HepG2 (cell line): ENCODE results near the gene ABCB9. TPM values are rescaled to one million over a fixed set of nuclear protein-coding genes. Genes with fewer than 3 reads are reported as not detected.

Experiments
- ATAC-seq: fragments of 200-7000 bp; cut with Tn5 transposase; 3 replicates; pipeline ENCODE4 v1.9.1; 2020; ENCODE audit warnings: mild to moderate bottlenecking, moderate library complexity
- BruUV-seq: library from RNA; stranded (reverse); fragments of 400-500 nt; replicated peaks from 2 replicates; lab custom pipeline; 2021; lab: Mats Ljungman, UMichigan
- CTCF ChIA-PET: fragments of 300-600 bp; formaldehyde crosslinking; extraction: SDS; loops from one replicate; lab custom pipeline; 2021; ENCODE audit warnings: low total read pairs, inconsistent platforms, low intra/inter-chr PET ratio; lab: Yijun Ruan, JAX
- POLR2A ChIA-PET: fragments of 350-600 bp; sonication (Branson Sonifier 250); formaldehyde crosslinking; loops from one replicate; lab custom pipeline; 2020; ENCODE audit warnings: antibody characterized with exemption, inconsistent platforms; lab: Yijun Ruan, JAX
- DNase-seq: peaks from one replicate; pipeline ENCODE4 v3.0.0-alpha.2; 2015; ENCODE audit warnings: low spot score
- FAIRE-seq: peaks from 3 replicates; lab custom pipeline; 2011; peaks lifted over from hg19 to GRCh38; lab: Jason Lieb, UNC
- H2AFZ ChIP-seq: one replicate; pipeline ENCODE4 v1.6.1; 2011; ENCODE audit warnings: low read length, inconsistent platforms
- H3K27ac ChIP-seq: fragments of 300-600 bp; 3 replicates; pipeline ENCODE4 v1.8.0; 2011; ENCODE audit warnings: mixed run types, mild to moderate bottlenecking, mixed read lengths, low read length, inconsistent platforms; ENCODE audit not compliant: insufficient read depth; ENCODE audit errors: extremely low read length
- H3K27me3 ChIP-seq, 2 experiments: fragments of 200-600 bp in 1 of 2; 2 replicates in 1 of 2; 3 replicates in 1 of 2; pipeline versions ENCODE4 v1.6.0 to v1.8.0; 2011; ENCODE audit warnings: low read length in 2 of 2, mild to moderate bottlenecking in 2 of 2, moderate library complexity in 2 of 2, inconsistent platforms in 1 of 2; ENCODE audit not compliant: insufficient read depth in 2 of 2, control insufficient read depth in 1 of 2
- H3K36me3 ChIP-seq, 2 experiments: fragments of 200-600 bp in 1 of 2; replicated peaks in 1 of 2; 2 replicates in 1 of 2; 3 replicates in 1 of 2; pipeline versions ENCODE4 v1.5.1 to v1.8.0; 2011; ENCODE audit warnings: low read length in 2 of 2, inconsistent platforms in 1 of 2; ENCODE audit not compliant: insufficient read depth in 2 of 2, control insufficient read depth in 1 of 2
- H3K4me1 ChIP-seq: 2 replicates; pipeline ENCODE4 v1.5.1; 2012; ENCODE audit warnings: low read length, inconsistent platforms; ENCODE audit not compliant: insufficient read depth
- H3K4me2 ChIP-seq: 2 replicates; pipeline ENCODE4 v1.6.0; 2011; ENCODE audit warnings: low read depth, low read length, inconsistent platforms
- H3K4me3 ChIP-seq, 3 experiments: fragments of 200-600 bp in 1 of 3; sonication (generic), shearing (Covaris generic) in 1 of 3; replicated peaks in 1 of 3; 2 replicates each; pipeline ENCODE4 v1.5.1; 2011 to 2016; ENCODE audit warnings: low read length in 3 of 3, inconsistent platforms in 2 of 3, low read depth in 2 of 3, mild to moderate bottlenecking in 2 of 3, control low read depth in 1 of 3, mixed read lengths in 1 of 3; ENCODE audit not compliant: insufficient read depth in 1 of 3
- H3K79me2 ChIP-seq: one replicate; pipeline ENCODE4 v1.6.1; 2011; ENCODE audit warnings: low read length, inconsistent platforms; ENCODE audit not compliant: insufficient read depth
- H3K9ac ChIP-seq: 2 replicates; pipeline ENCODE4 v1.6.0; 2011; ENCODE audit warnings: mild to moderate bottlenecking, low read depth, low read length, inconsistent platforms; ENCODE audit not compliant: insufficient read depth
- H3K9me3 ChIP-seq: 2 replicates; pipeline ENCODE4 v1.5.1; 2012; ENCODE audit warnings: mild to moderate bottlenecking, low read length
- H4K20me1 ChIP-seq: 2 replicates; pipeline ENCODE4 v1.6.0; 2011; ENCODE audit warnings: inconsistent platforms, mild to moderate bottlenecking, low read length, moderate library complexity; ENCODE audit not compliant: insufficient read depth
- BATF2 ChIP-seq: sonication (generic); formaldehyde crosslinking; IDR thresholded peaks from 2 replicates; pipeline ENCODE4 v1.8.0; 2022; ENCODE audit warnings: mild to moderate bottlenecking, missing genetic modification reagents, moderate library complexity
- MATR3 ChIP-seq: sonication (generic); formaldehyde crosslinking; IDR thresholded peaks from 2 replicates; pipeline ENCODE4 v1.4.0; 2020; ENCODE audit warnings: missing genetic modification reagents
- MAZ ChIP-seq, 2 experiments: sonication (generic) in 1 of 2; formaldehyde crosslinking in 1 of 2; IDR thresholded peaks; 2 replicates each; pipeline versions ENCODE4 v1.5.0 to v1.6.1; 2012 to 2020; ENCODE audit warnings: low read depth in 2 of 2, mild to moderate bottlenecking in 2 of 2, borderline replicate concordance in 1 of 2, improper control_type of control experiment in 1 of 2, low read length in 1 of 2, missing genetic modification reagents in 1 of 2, moderate library complexity in 1 of 2
- POGK ChIP-seq: sonication (generic); formaldehyde crosslinking; conservative IDR thresholded peaks from 2 replicates; pipeline ENCODE4 v1.8.0; 2022; ENCODE audit warnings: mild to moderate bottlenecking, moderate library complexity, missing genetic modification reagents
- SMYD3 ChIP-seq: sonication (generic); formaldehyde crosslinking; IDR thresholded peaks from 2 replicates; pipeline ENCODE4 v1.8.1; 2023; ENCODE audit warnings: mild to moderate bottlenecking, missing genetic modification reagents
- TAF1 ChIP-seq: sonication (generic); formaldehyde crosslinking; IDR thresholded peaks from 2 replicates; pipeline ENCODE4 v1.4.0; 2020; ENCODE audit warnings: missing genetic modification reagents
- WIZ ChIP-seq: sonication (generic); formaldehyde crosslinking; IDR thresholded peaks from 2 replicates; pipeline ENCODE4 v1.5.1; 2020; ENCODE audit warnings: mild to moderate bottlenecking, missing genetic modification reagents
- ZBTB8A ChIP-seq: sonication (generic); formaldehyde crosslinking; IDR thresholded peaks from 2 replicates; pipeline ENCODE4 v1.4.0; 2020; ENCODE audit warnings: mild to moderate bottlenecking, low read depth, missing genetic modification reagents, borderline replicate concordance
- ZFY ChIP-seq: sonication (generic); formaldehyde crosslinking; IDR thresholded peaks from 2 replicates; pipeline ENCODE4 v1.4.0; 2020; ENCODE audit warnings: missing genetic modification reagents
- ZNF18 ChIP-seq: sonication (generic); formaldehyde crosslinking; IDR thresholded peaks from 2 replicates; pipeline ENCODE4 v1.8.0; 2022; ENCODE audit warnings: mild to moderate bottlenecking, missing genetic modification reagents; ENCODE audit not compliant: insufficient replicate concordance
- WGBS: methylation state at CpG from one replicate; pipeline ENCODE4 v1.1.6; 2017; ENCODE audit warnings: low lambda C conversion rate; 5-methylcytosine and 5-hydroxymethylcytosine counted together
- in situ Hi-C: cut with HindIII; loops from 2 replicates; pipeline ENCODE4 v1.10.0; 2017; ENCODE audit warnings: low pct_unique_long_range_greater_than_20kb; ENCODE audit not compliant: extremely low pct_ligation_motif_present
- intact Hi-C: fragments of 100-400 bp; cut with micrococcal nuclease; formaldehyde crosslinking; loops from one replicate; pipeline ENCODE4 v1.10.0; 2022; ENCODE audit not compliant: unreplicated experiment
- polyA plus RNA-seq, 8 experiments: library from polyadenylated mRNA; depleted of rRNA in 3 of 8; stranded (reverse) in 7 of 8; unstranded in 1 of 8; fragments of >200 nt; fragmentation: Illumina TruSeq in 4 of 8; extraction: Trizol in 4 of 8; gene quantifications; 2 replicates each; pipeline versions ENCODE4 v1.2.1 to v1.2.3, GENCODE V29; 2011 to 2016; ENCODE audit warnings: low read depth in 4 of 8, missing spikeins in 1 of 8, mixed read lengths in 1 of 8; ENCODE audit not compliant: insufficient read depth in 1 of 8
- total RNA-seq, 5 experiments: library from RNA; depleted of rRNA; stranded (reverse); fragments of >200 nt; fragmentation: Illumina TruSeq; extraction: Trizol; gene quantifications; 2 replicates each; pipeline ENCODE4 v1.2.3, GENCODE V29; 2016; ENCODE audit warnings: low read depth in 1 of 5
- TF ChIP-seq, protein P1 (sequence below): sonication (generic); formaldehyde crosslinking; IDR thresholded peaks from 2 replicates; pipeline ENCODE4 v1.4.0; 2020; ENCODE audit warnings: missing genetic modification reagents, borderline replicate concordance

ABCB9 gene
- total and polyA plus RNA-seq, 2 of the 13 experiments (the other 11 are each of a cell fraction or from before 2014, with no cell fraction given) = 5.1 to 6.0 TPM

DNA sequence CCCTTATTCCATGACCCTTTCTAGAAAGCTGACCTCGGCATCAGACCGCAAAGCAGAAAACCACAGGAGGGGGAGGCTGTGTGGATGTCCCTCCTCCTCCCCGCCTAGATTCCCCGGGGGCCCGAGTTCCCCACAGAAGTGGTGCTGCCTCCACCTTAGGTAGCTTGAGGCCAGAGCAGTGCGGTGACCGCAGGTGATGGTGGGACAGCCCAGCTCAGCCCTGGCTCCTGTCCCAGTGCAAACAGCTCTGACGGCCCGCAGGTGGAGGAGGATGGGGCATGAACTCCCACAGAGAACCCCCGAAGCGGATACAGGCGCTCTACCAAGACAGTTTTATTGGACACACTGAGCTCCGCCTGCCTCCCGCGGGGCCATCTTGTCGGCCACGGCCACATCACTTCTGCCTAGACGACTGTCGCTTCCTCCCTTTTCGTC lies 33.7 kb upstream of the ABCB9 start (continued):
- TF ChIP-seq BATF2 (CRISPR knock-in tag) (no peak), SMYD3 (no peak), ZBTB8A (CRISPR knock-in tag) (no peak), MAZ (IDR thresholded peaks at IDR 0.05; ENCODE audit: borderline replicate concordance, low read depth, low read length) (no peak), MAZ (CRISPR knock-in tag; IDR thresholded peaks at IDR 0.05; ENCODE audit: low read depth) (no peak), MATR3 (no peak)
- TF ChIP-seq, protein P1, sequence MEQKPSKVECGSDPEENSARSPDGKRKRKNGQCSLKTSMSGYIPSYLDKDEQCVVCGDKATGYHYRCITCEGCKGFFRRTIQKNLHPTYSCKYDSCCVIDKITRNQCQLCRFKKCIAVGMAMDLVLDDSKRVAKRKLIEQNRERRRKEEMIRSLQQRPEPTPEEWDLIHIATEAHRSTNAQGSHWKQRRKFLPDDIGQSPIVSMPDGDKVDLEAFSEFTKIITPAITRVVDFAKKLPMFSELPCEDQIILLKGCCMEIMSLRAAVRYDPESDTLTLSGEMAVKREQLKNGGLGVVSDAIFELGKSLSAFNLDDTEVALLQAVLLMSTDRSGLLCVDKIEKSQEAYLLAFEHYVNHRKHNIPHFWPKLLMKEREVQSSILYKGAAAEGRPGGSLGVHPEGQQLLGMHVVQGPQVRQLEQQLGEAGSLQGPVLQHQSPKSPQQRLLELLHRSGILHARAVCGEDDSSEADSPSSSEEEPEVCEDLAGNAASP (CRISPR knock-in tag) = no peak

- in situ Hi-C loops = no loop called here
- no peak for DNase-seq
Observed at GRCh38 chr12:122999196-122999946, 33.1 kb upstream of the ABCB9 start.

More at GRCh38 chr12:122999196-122999946, 33.1 kb upstream of the ABCB9 start:
- no peak for TF ChIP-seq WIZ (CRISPR knock-in tag)
- no peak for TF ChIP-seq ZFY (CRISPR knock-in tag)
- no peak for TF ChIP-seq TAF1 (CRISPR knock-in tag)
- no peak for TF ChIP-seq POGK (CRISPR knock-in tag)
- TF ChIP-seq ZNF18 (CRISPR knock-in tag) = no peak
- no peaks in the 10 kb centered on the region for H3K79me2 ChIP-seq
- no TSS peak for BruUV-seq
- no peak overlapping the region for H3K27ac ChIP-seq
- no peaks in the 10 kb centered on the region for H4K20me1 ChIP-seq
- H3K9ac ChIP-seq = no peak overlapping the region
- ChIA-PET CTCF (no interaction called here), POLR2A (no interaction called here)
- H3K9me3 ChIP-seq = no peaks in the 10 kb centered on the region
- peaks cover 12% of the 10 kb centered on the region for H3K4me1 ChIP-seq
- peaks cover 3 to 7% of the 10 kb centered on the region in 2 experiments; a peak in 3 of 5 replicates for H3K36me3 ChIP-seq
- H3K4me3 ChIP-seq = no peak overlapping the region
- no peak overlapping the region for H2AFZ ChIP-seq
- FAIRE-seq (no peak), ATAC-seq (no peak)
- intact Hi-C loops = no loop called here
- H3K27me3 ChIP-seq = no peaks in the 10 kb centered on the region; a peak in 1 of 5 replicates
- no peak overlapping the region for H3K4me2 ChIP-seq
- WGBS = 100% methylated on average over 2 of the region's 8 CpGs
